Measurements from ENCODE around the gene SGK1. TPM values are rescaled to one million over a fixed set of nuclear protein-coding genes. Genes with fewer than 3 reads are reported as not detected.

Gene SGK1
- total RNA-seq, 2 experiments from 2014 or later: 117 to 120 TPM

- H3K36me3 ChIP-seq (ENCODE audit: insufficient read depth, low read length): no peaks in the 10 kb centered on the region
- intact Hi-C loops (cut with DNase I, micrococcal nuclease): no loop called here
- H3K4me3 Mint-ChIP-seq: no peak overlapping the region
- ChIA-PET CTCF (no interaction called here), POLR2A (no interaction called here)
- no peak overlapping the region for H3K27ac ChIP-seq (ENCODE audit: low read depth in 1 of 2, low read length in 2 of 2)
- DNase-seq: no peak
- H3K4me1 Mint-ChIP-seq (ENCODE audit: low read depth): peaks cover 5% of the 10 kb centered on the region
- no peak overlapping the region for H3K27ac Mint-ChIP-seq
- no peaks in the 10 kb centered on the region for H3K27me3 Mint-ChIP-seq
- no peaks in the 10 kb centered on the region for H3K9me3 Mint-ChIP-seq
- TF ChIP-seq, protein P1, sequence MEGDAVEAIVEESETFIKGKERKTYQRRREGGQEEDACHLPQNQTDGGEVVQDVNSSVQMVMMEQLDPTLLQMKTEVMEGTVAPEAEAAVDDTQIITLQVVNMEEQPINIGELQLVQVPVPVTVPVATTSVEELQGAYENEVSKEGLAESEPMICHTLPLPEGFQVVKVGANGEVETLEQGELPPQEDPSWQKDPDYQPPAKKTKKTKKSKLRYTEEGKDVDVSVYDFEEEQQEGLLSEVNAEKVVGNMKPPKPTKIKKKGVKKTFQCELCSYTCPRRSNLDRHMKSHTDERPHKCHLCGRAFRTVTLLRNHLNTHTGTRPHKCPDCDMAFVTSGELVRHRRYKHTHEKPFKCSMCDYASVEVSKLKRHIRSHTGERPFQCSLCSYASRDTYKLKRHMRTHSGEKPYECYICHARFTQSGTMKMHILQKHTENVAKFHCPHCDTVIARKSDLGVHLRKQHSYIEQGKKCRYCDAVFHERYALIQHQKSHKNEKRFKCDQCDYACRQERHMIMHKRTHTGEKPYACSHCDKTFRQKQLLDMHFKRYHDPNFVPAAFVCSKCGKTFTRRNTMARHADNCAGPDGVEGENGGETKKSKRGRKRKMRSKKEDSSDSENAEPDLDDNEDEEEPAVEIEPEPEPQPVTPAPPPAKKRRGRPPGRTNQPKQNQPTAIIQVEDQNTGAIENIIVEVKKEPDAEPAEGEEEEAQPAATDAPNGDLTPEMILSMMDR (IDR thresholded peaks at IDR 0.05): no peak
- H3K9me3 ChIP-seq (ENCODE audit: control insufficient read depth in 1 of 2, insufficient read depth in 1 of 2, low read length in 2 of 2): no peaks in the 10 kb centered on the region
- H3K36me3 Mint-ChIP-seq (ENCODE audit: low read depth): no peaks in the 10 kb centered on the region
- ATAC-seq (ENCODE audit: poor library complexity): no peak
- no peak overlapping the region for H3K4me3 ChIP-seq (ENCODE audit: low read length)
- H3K4me1 ChIP-seq (ENCODE audit: insufficient read depth, low read length): no peaks in the 10 kb centered on the region
- H3K27me3 ChIP-seq (ENCODE audit: control insufficient read depth in 1 of 2, insufficient read depth in 2 of 2, low read length in 2 of 2): no peaks in the 10 kb centered on the region
Observed at GRCh38 chr6:134339216-134339615, 21.3 kb upstream of the SGK1 start.

DNA sequence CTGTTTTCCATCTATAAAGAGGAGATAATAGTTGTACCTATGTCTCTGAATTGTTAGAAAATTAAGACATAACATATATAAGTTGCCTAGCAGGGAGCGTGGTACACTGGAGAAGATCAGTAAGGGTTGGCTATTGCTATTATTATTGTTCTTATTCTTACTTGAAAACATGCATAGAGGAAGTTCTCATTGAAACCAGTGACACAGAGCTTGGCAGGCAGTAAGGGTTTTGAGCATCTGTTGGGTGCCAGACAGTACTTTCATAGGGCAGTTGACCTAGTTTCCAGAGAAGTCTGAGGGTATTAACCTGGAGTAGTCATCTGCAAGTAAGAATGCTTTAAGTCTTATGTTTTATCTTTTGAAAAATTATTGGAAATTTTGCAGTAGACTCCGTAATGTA, 13.3 kb upstream of the SGK1 start:
- intact Hi-C loops (cut with DNase I, micrococcal nuclease): no loop called here
- no peak for ATAC-seq (ENCODE audit: poor library complexity)
- Histone ChIP-seq H3K27ac (ENCODE audit: low read depth in 1 of 2, low read length in 2 of 2) (no peak overlapping the region), H3K4me1 (ENCODE audit: insufficient read depth, low read length) (no peaks in the 10 kb centered on the region), H3K27me3 (ENCODE audit: control insufficient read depth in 1 of 2, insufficient read depth in 2 of 2, low read length in 2 of 2) (no peaks in the 10 kb centered on the region), H3K9me3 (ENCODE audit: control insufficient read depth in 1 of 2, insufficient read depth in 1 of 2, low read length in 2 of 2) (no peaks in the 10 kb centered on the region), H3K4me3 (ENCODE audit: low read length) (no peak overlapping the region), H3K36me3 (ENCODE audit: insufficient read depth, low read length) (no peaks in the 10 kb centered on the region)
- POLR2A ChIA-PET: no interaction called here
- H3K27me3 Mint-ChIP-seq: no peaks in the 10 kb centered on the region
- peaks cover 6% of the 10 kb centered on the region for H3K4me1 Mint-ChIP-seq (ENCODE audit: low read depth)
- no peak overlapping the region for H3K4me3 Mint-ChIP-seq
- no peaks in the 10 kb centered on the region for H3K9me3 Mint-ChIP-seq
- H3K36me3 Mint-ChIP-seq (ENCODE audit: low read depth): no peaks in the 10 kb centered on the region
- no peak for DNase-seq
- no peak overlapping the region for H3K27ac Mint-ChIP-seq
- CTCF ChIA-PET: no interaction called here
- TF ChIP-seq, protein P1 (IDR thresholded peaks at IDR 0.05): no peak

GRCh38 chr6:134330555-134330954, 12.6 kb upstream of the SGK1 start:
- intact Hi-C loops (cut with DNase I, micrococcal nuclease): no loop called here

More at GRCh38 chr6:134330555-134330954, 12.6 kb upstream of the SGK1 start:
- DNase-seq (no peak), ATAC-seq (ENCODE audit: poor library complexity) (no peak)
- H3K4me1 Mint-ChIP-seq (ENCODE audit: low read depth): peaks cover 6% of the 10 kb centered on the region
- no peaks in the 10 kb centered on the region for H3K36me3 ChIP-seq (ENCODE audit: insufficient read depth, low read length)
- no peak overlapping the region for H3K4me3 Mint-ChIP-seq
- TF ChIP-seq, protein P1 (IDR thresholded peaks at IDR 0.05): no peak
- no peaks in the 10 kb centered on the region for H3K27me3 Mint-ChIP-seq
- CTCF ChIA-PET: no interaction called here
- no peaks in the 10 kb centered on the region for H3K9me3 Mint-ChIP-seq
- H3K4me1 ChIP-seq (ENCODE audit: insufficient read depth, low read length): no peaks in the 10 kb centered on the region
- H3K27ac Mint-ChIP-seq: no peak overlapping the region
- H3K36me3 Mint-ChIP-seq (ENCODE audit: low read depth): no peaks in the 10 kb centered on the region
- no peaks in the 10 kb centered on the region for H3K27me3 ChIP-seq (ENCODE audit: control insufficient read depth in 1 of 2, insufficient read depth in 2 of 2, low read length in 2 of 2)
- POLR2A ChIA-PET: no interaction called here
- H3K9me3 ChIP-seq (ENCODE audit: control insufficient read depth in 1 of 2, insufficient read depth in 1 of 2, low read length in 2 of 2): peaks cover 4 to 6% of the 10 kb centered on the region in 2 experiments
- H3K27ac ChIP-seq (ENCODE audit: low read depth in 1 of 2, low read length in 2 of 2): no peak overlapping the region
- no peak overlapping the region for H3K4me3 ChIP-seq (ENCODE audit: low read length)

Measured in CD4-positive, alpha-beta T cell (primary cell).